GF-D8 (cell line): ENCODE results near the gene CDC42SE2.
A peak's percentile ranks its signal among the peaks of the same experiment; 100 is the strongest.
"Not testable (repeated sequence)": the region's sequence is repeated elsewhere in the genome, so short reads cannot be mapped to it uniquely, and the experiment has no call there.

ENCODE experiments used
- DNase-seq: peaks from one replicate; lab custom pipeline; 2025; lab: John Stamatoyannopoulos, UW

Gene CDC42SE2

DNA sequence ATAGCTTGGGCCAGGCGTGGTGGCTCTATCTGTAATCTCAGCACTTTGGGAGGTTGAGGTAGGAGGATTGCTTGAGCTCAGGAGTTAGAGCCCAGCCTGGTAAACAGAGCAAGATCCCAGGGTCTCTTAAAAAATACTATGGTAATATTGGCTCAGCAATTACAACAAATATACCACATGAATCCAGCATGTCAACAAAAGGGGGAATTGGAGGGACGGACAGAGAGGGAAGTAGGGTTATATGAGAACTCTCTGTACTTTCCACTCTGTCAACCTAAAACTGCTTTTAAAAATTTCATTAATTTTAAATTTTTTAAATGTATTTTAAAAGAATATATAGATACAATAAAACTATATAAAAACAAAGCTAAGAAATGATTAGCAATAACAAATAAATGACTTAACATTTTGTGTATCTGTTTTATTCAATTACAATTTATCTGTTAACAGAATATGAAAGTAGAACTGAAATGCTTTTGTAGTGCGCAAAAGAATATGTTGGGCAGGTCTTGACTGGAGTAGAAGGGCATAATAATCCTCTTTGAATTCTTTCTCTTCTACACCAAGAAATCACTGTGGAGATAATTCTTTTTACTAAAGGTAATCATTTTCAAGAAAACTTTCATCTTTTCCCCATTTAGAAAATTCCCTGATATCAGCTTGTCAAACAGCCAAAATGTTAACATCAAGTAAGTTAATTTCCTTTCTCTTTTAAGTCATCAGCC, 12.9 kb upstream of the CDC42SE2 start:
- DNase-seq = no peak

DNA sequence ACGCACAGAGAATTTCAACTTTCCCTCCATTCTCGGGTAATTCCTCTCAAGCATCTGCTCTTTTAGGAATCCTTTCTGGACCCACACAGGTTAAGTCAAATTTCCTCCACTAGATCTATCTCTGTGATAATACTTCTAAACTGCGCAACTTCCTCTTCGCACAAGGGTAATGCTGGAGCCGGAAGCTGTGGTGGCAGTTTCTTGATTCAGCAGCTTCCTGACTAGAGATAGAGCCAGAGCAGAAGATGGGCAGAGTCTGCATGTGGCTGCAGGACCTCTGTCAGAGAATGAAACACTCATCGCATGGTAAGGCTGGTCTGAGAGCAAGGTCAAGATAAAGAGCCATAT, 11.1 kb upstream of the CDC42SE2 start:
- DNase-seq = peak; percentile 89

DNA sequence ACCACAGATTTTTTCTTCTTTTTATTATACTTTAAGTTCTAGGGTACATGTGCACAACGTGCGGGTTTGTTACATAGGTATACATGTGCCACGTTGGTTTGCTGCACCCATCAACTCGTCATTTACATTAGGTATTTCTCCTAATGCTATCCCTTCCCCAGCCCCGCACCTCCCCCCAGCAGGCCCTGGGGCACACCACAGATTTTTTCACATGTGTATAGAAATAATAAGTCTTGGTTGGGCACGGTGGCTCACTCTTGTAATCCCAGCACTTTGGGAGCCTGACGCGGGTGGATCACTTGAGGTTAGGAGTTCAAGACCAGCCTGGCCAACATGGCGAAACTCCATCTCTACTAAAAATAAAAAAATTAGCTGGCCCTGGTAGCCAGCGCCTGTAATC, 9.8 kb upstream of the CDC42SE2 start:
- DNase-seq = not testable (repeated sequence)

DNA sequence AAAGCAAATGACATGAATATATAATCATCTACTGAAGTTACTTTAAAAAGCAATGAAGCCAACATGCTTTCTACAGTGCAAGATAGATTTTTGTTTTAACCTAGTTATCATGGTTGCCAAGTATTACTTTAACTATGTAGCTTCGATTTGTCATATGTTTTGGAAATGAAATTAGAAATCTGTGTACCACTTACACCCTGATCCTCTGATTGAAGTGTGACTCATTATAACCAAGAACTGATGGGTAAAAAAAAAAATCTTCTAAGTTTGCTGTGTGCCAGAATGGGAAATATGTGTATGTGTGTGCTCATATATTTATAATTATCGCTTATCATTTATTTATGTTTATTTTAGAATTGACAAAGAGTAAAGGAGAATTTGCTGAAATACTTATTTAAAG, 9.1 kb upstream of the CDC42SE2 start:
- no peak for DNase-seq

DNA sequence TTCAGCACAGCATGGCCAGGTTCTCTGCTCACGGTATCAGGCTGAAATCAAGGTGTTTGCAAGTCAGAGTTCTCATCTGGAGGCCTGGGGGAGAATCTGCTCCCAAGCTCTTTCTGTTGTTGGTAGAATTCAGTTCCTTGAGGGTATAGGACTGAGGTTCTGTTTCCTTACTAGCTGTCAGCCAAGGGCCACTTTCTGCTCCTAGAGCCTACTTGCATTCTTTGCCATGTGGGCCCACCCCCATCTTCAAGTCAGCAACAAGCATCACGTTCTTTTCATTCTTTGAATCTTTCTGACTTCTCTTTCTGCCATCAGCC, 7.4 kb upstream of the CDC42SE2 start:
- no peak for DNase-seq

DNA sequence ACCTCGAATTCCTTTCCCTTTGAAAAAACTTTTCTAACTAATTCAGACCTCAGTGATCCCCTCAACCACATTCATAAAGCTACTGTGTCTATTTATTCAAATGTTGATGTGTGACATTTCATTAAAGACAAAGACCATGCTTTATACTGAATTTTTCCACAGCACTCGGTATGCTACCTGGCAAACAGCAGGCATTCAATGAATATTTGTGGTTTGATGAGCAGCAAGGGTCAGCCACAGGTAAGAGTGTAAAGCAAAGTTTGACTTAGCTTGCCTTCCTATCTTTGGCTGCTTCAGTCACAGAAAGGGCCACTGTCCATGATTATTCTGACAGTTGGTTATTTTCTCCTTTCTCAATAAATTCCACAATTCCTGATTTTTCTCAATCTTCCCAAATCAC, 5.1 kb upstream of the CDC42SE2 start:
- no peak for DNase-seq

DNA sequence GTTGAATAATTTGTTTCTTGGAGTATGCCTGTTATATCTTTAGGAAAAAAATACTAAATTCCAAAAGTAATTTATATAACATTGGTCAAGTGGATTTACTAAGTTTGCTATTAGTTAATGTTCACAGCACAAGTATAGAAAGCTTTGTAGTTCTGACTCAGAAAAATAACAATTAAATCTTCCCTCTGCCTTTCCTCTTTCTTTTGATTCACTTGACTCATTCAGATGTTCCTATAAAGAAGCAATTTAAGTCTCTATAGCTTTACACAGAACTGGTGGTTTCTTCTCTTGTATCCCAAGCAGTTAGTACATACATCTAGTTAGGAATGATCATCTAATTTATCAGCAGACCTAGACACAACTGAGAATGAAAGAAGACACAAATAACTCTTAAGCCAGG, 4.5 kb upstream of the CDC42SE2 start:
- no peak for DNase-seq

DNA sequence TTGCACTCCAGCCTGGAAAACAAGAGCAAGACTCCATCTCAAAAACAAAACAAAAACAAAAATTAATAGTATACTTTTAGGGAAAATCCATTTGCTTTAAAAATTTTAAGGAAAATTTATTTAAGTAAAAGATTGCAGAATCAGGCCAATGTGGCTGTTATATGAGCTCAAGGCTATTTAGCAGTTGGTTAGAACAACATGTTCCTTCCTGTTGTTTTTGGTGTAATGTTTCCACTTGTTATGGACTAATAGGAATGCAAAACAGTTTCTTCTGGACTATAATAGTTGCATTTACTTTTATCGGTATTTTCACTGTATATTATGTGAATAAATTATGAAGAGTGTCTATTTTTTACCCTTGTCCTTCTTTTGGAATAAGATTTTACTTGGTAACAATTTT, 3.0 kb upstream of the CDC42SE2 start:
- no peak for DNase-seq

DNA sequence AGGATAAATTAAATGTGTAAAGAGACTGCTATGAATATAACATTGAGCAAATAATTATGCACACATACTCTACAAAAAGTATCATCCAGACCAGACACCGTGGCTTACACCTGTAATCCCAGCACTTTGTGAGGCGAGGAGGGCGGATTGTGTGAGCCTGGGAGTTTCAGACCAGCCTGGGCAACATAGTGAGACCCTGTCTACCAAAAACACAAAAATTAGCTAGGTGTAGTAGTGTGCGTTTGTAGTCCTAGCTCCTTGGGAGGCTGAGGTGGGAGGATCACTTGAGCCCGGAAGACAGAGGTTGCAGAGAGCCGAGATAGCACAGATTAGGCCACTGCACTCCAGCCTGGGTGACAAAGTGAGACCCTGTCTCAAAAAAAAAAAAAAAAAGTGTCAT, 2.4 kb upstream of the CDC42SE2 start:
- no peak for DNase-seq

DNA sequence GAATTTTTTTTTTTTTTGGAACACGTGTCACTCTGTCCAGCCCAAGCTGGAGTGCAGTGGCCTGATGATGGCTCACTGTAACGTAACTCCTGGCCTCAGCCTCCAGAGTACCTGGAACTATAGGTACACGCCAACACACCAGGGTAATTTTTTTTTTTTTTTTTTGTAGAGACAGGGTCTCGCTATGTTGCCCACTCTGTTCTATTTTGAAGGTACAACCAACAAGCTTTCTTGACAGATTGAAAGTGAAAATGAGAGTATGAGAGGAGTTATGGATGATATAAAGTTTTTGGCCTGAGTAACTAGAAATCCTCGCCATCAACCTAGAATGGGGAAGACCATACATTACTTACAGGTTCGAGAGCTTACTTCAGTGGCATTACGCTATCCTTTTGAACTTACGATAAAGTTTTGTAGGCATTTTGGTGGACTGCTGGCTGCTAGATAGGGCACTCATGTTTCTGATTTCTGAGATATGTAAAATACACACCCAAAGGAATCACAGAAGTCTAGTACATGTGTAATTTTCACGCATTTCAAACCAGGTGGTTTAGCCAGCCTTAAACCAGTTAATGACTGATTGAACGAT, 806 bp upstream of the CDC42SE2 start:
- no peak for DNase-seq

DNA sequence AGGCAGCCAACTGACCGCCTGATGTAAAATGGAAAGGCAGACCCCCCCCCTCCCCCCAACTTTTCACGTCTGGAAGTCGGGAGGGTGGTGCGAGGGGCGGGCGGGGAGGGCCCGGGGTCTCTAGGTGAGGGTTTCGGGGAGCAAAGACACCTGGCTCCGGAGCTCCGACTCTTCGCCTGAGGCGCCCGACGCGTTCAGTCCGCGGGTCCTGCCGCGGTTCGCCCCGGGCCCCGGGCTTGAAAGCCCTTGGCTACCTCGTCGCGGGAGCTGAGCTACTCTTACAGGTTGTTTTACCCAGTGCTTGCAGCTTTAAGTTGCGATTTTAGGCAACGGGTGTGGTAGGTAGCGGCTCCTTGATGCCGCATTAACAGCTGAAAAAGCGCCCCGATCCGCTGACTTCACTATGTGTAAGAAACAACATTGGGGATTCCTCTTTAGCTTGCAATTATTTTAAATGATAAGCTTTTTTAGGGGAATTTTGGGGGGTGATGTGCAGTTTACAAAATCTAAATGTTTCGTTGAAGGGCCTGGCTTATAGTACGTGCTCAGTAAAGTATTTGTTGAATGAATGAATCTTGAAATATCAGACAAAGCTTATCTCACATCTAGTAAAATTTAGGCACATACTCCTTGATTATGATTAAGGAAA, 722 bp downstream of the CDC42SE2 start:
- no peak for DNase-seq

DNA sequence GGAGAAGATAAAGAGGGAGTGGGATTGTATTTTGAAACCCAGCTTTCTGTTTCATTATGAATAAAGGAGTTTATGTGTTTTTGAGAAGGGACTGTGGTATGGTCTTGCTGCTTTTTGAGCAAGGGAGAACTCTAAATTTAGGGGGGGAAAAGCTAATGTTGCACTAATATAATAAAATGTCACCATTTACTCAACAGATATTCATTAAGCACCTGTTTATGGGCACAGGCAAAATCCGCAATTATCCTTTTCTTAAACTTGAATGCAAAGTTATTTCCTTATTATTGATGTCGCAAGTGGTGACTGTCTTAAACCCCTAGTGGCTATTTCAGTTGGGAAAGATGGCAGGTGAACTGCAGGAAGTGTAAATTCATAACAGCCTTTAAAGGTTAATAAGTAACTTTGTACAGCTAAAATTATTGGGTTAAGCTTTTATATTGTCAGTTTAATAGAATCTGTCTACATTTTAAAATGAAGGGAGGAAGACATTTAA, 1.5 kb downstream of the CDC42SE2 start:
- peak; percentile 34 for DNase-seq

DNA sequence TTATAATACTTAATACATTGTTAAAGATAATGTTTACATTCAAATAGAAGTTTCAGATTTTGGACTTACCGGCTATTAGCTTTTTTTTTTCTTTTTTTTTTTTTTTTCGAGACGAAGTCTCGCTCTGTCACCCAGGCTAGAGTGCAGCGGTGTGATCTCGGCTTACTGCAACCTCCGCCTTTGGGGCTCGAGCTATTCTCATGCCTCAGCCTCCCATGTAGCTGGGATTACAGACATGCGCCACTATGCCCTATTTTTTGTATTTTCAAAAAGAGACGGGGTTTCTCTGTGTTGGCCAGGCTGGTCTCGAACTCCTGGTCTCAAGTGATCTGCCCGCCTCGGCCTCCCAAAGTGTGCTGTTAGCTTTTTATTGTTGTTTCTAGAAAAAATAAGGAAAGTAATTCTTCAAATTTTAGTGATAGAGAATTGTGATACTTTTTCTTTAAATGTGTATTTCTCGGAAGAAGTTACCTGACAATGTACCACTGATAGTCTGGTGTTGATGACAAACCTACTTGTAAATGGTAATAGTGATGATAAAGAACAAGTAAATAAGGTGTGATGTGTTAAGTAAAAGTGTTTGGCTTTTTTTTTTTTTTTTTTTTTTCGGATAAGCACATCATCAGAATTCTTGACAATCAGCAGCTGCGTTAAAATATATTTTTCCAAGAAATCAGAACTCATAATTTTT, 2.7 kb downstream of the CDC42SE2 start:
- no peak for DNase-seq

DNA sequence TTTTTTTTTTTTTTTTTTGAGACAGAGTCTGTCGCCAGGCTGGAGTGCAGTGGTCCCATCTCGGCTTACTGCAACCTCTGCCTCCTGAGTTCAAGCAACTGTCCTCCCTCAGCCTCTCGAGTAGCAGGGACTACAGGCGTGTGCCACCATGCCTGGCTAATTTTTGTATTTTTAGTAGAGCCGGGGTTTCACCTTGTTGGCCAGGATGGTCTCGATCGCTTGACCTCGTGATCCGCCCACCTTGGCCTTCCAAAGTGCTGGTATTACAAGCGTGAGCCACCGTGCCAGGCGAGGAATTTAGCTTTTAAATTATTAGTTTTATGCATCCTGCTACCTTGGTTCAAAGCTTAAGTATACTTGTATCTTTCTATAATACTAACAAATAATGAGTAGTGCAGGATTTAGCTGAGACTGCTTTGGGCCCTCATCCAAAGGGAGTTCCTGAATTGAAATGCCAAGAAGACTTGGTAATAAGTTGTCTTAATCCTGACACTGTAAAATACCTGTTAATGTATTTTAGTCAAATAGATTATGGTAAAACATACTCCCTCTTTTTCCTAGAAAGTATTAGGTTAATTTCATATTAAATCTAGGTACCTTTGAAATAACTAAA, 5.0 kb downstream of the CDC42SE2 start:
- DNase-seq = no peak

DNA sequence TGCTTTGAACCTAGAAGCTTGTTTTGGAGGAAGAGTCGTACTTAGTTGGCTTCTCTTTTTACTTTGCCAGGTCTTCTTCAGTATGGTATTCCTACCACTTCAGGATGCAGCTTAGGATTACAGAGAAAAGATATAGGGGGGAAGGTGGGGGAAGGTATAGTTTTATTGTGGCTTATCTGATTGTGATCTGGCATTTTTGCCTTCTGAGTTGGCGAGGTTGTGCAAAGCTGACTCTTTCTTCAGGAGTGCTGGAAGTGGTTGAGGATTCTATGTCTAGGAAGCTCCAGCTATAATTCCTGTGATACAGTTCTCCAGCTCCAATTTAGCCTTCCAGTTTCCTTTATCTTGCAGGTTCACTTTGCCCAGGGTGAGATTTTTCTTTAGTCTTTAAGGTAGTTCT, 7.0 kb downstream of the CDC42SE2 start:
- no peak for DNase-seq

DNA sequence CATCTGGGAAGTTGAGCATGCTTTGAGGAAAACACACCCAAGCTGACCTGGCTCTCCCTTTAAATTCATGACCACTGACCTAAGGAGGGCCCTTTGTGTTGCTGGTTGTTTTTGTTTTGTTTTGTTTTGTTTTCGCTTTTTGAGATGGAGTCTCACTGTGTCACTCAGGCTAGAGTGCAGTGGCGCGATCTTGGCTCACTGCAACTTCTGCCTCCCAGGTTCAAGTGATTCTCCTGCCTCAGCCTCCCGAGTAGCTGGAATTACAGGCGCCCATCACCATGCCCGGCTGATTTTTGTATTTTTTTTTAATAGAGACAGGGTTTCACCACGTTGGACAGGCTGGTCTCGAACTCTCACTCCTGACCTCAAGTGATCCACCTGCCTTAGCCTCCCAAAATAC, 8.0 kb downstream of the CDC42SE2 start:
- DNase-seq = not testable (repeated sequence)

DNA sequence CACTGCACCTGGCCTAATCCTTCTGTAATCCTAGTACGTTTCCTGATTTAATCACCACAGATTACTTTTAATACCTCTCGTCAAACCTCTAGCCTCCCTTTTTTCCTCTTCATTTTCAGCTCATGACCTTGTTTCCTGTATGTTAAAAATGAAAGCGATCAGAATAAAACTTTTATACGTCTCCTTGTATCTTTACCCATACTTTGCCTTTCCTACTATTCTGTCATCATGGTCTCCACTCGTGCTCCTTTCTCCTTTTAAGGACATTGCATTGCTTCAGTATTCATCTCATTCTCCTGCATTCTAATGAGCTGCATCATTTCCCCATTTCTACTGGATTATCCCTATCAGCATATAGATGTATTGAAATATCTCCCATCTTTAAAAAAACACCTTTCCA, 8.5 kb downstream of the CDC42SE2 start:
- DNase-seq = no peak

DNA sequence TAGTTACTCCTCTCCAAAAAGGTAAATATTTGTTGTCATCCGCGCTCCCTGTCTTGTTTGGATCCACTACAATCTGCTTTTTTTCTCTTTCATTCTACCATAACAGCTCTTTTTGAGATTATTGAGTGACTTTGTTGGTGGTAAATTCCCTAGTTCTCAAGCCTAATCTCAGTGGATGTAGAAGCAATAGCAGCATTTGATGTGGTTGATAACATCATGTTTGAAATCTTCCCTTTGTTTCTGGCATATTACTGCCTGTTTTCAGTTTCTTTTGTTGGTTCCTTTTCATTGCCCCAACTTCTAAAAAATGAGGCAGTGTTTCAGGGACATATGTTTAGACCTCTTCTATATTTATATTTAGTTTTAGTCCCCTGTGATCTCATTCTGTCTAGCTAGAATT, 8.9 kb downstream of the CDC42SE2 start:
- no peak for DNase-seq

DNA sequence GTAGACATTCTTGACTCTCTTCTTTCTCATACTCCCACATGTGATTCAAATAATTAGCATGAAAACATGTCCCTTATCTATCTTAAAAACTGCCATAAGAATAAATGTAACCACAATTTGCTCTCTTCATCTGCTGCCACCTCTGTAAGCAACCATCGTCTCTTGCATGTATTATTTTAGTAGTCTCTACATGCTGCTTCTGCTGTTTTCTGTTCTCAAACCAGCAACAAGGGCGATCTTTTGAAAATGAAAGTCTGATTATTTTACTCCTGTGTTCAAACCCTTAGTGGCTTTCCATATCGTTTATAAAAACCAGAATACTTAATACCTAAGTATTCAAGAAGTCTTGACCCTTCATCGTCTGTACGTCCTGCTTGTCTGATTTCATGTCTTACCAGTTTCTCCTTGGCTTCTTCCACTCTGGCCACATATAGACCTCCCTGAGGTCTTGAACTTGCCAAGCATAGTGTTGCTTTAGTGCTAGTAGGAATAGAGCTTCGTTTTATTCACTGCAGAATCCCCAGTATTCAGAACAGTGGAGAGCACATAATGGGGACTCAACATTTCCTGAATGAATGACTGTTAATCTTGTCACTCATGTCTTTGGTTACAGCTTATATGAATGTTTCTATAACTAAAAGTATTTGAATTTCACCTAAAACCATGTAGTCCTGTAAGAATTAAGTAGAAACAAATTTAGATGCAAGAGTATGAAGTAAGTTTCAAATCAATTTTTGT, 10.6 kb downstream of the CDC42SE2 start:
- no peak for DNase-seq

DNA sequence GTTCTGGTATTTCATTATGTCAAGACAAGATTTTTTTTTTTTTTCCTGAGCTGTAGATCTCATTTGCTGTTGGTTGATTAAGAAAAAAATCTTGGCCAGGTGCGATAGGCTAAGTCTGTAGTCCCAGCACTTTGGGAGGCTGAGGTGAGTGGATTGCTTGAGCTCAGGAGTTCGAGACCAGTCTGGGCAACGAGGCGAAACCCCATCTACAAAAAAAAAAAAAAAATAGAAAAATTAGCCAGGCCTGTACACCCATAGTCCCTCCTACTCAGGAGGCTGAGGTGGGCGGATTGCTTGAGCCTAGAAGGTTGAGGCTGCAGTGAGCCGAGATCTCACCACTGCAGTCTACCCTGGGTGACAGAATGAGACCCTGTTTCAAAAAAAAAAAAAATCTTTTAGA, 12.2 kb downstream of the CDC42SE2 start:
- DNase-seq = no peak

DNA sequence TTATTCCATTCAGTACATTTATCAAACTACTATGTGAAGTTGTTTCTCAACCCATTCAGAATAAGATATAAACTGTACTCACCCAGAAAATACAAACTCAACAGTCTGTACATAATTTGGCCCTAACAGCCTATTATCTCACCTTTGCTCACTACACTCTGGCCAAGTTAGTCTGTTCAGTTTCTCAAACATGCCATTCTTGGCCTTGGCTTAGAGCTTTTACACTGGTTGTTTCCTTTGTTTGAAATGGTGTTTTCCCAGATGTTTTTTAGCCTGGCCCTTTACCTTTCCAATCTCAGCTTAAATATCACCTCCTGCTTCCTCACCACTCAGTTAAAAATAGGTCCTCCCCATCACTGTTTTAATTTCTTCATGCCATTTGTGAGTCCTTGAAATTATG, 13.6 kb downstream of the CDC42SE2 start:
- DNase-seq = no peak
